Measurements from ENCODE around the gene ENTHD1. TPM values are rescaled to one million over a fixed set of nuclear protein-coding genes. Genes with fewer than 3 reads are reported as not detected.

Gene ENTHD1
- total RNA-seq, 1 experiment from 2014 or later = not detected

GRCh38 chr22:39710380-39711150, 183.0 kb downstream of the ENTHD1 start:
- Mint-ChIP-seq H3K36me3 (ENCODE audit: insufficient read depth in 1 of 3, low read depth in 3 of 3) (no peaks in the 10 kb centered on the region), H3K27ac (no peak overlapping the region), H3K4me3 (no peak overlapping the region), H3K9me3 (no peaks in the 10 kb centered on the region), H3K4me1 (peaks cover 19 to 26% of the 10 kb centered on the region in 2 experiments), H3K27me3 (ENCODE audit: low read depth) (peaks cover 6% of the 10 kb centered on the region)
- Histone ChIP-seq H4K20me1 (ENCODE audit: control insufficient read depth, insufficient read depth, insufficient read length) (no peaks in the 10 kb centered on the region), H3K4ac (ENCODE audit: low read depth, low read length) (no peak overlapping the region), H4K8ac (replicated peaks; ENCODE audit: insufficient read length, low read depth, low read length) (no peak overlapping the region), H3K27ac (ENCODE audit: insufficient read length, low read depth, low read length) (no peak overlapping the region), H2BK15ac (ENCODE audit: low read depth, low read length) (no peak overlapping the region), H3K79me2 (ENCODE audit: insufficient read depth, low read length) (no peaks in the 10 kb centered on the region), H2AFZ (ENCODE audit: low read length) (no peak overlapping the region), H3K9ac (ENCODE audit: extremely low read depth, insufficient read length, low read length) (no peak overlapping the region), H3K9me3 (ENCODE audit: control insufficient read depth, low read depth, low read length) (no peaks in the 10 kb centered on the region), H3K23ac (ENCODE audit: insufficient read length, low read depth, low read length) (no peak overlapping the region), H4K91ac (ENCODE audit: insufficient read length, low read depth, low read length) (no peak overlapping the region), H4K5ac (ENCODE audit: insufficient read length, low read depth, low read length) (no peak overlapping the region), H2BK5ac (ENCODE audit: insufficient read length, low read length) (no peak overlapping the region), H2BK120ac (ENCODE audit: low read depth, low read length, poor library complexity, severe bottlenecking) (no peak overlapping the region), H3K4me2 (ENCODE audit: insufficient read depth, insufficient read length, low read length) (no peak overlapping the region), H3K27me3 (ENCODE audit: insufficient read depth, low read length) (no peaks in the 10 kb centered on the region), H3K23me2 (ENCODE audit: insufficient read length, low read depth, low read length, poor library complexity, severe bottlenecking) (no peaks in the 10 kb centered on the region), H2BK12ac (ENCODE audit: insufficient read length, low read depth, low read length) (no peak overlapping the region), H3K18ac (ENCODE audit: insufficient read length, low read depth, low read length) (no peak overlapping the region), H3K14ac (ENCODE audit: insufficient read depth, low read length) (no peak overlapping the region; the same call in 1 of the 2 replicates), H2BK20ac (ENCODE audit: low read depth, low read length, poor library complexity, severe bottlenecking) (no peak overlapping the region), H2AK5ac (ENCODE audit: insufficient read length, low read length) (no peak overlapping the region), H3K4me1 (ENCODE audit: insufficient read depth, low read length) (no peaks in the 10 kb centered on the region), H3K79me1 (ENCODE audit: insufficient read depth, low read depth, low read length, poor library complexity, severe bottlenecking) (no peaks in the 10 kb centered on the region), H3T11ph (ENCODE audit: low read length) (no peak overlapping the region), H3K56ac (ENCODE audit: insufficient read length, low read depth, low read length) (no peak overlapping the region)
- DNase-seq = no peak
- TF ChIP-seq, protein P1, sequence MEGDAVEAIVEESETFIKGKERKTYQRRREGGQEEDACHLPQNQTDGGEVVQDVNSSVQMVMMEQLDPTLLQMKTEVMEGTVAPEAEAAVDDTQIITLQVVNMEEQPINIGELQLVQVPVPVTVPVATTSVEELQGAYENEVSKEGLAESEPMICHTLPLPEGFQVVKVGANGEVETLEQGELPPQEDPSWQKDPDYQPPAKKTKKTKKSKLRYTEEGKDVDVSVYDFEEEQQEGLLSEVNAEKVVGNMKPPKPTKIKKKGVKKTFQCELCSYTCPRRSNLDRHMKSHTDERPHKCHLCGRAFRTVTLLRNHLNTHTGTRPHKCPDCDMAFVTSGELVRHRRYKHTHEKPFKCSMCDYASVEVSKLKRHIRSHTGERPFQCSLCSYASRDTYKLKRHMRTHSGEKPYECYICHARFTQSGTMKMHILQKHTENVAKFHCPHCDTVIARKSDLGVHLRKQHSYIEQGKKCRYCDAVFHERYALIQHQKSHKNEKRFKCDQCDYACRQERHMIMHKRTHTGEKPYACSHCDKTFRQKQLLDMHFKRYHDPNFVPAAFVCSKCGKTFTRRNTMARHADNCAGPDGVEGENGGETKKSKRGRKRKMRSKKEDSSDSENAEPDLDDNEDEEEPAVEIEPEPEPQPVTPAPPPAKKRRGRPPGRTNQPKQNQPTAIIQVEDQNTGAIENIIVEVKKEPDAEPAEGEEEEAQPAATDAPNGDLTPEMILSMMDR (conservative IDR thresholded peaks at IDR 0.05) = no peak
- no CpG with 5 or more reads among the region's 15 CpGs for WGBS (ENCODE audit: extremely low coverage, insufficient read length, low lambda C conversion rate)
